Body of pancreas (tissue), 4 donors: Measurements from ENCODE around the gene SMURF2.

Source experiments
- POLR2A ChIP-seq, 3 donors: fragments of 450-650 bp; IDR thresholded peaks; one replicate each; pipeline ENCODE4 v1.6.1; 2016; ENCODE audit warnings: antibody characterized with exemption in 3 of 3, mild to moderate bottlenecking in 2 of 3
- TF ChIP-seq, protein P1 (sequence below), 7 experiments: fragments of 450-650 bp in 4 of 7; fragments of 200-600 bp in 3 of 7; sonication (generic) in 3 of 7; IDR thresholded peaks; one replicate each; pipeline ENCODE4 v1.5.1; 2016 to 2019; ENCODE audit warnings: antibody characterized with exemption in 7 of 7

DNA sequence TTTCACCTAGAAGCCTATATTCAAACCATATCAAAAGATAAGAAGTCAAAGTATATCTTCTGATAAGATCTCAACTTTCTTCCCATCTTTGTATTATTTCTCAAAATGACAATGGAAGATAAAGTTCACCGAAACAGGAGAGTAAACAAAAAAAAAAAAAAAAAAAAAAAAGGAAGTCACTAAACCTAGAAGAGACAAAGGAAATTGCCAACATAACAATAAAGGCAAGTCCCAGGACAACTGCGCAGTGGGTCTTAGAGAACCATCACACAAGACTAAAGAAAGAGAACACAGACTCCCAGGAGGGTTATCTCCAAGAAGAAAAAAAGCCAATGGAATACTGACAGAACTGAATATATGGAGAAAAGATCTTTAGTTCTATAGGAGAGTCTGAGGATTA lies 65.7 kb downstream of the SMURF2 start:
- no peak for TF ChIP-seq POLR2A (IDR thresholded peaks at IDR 0.05)
- TF ChIP-seq, protein P1, sequence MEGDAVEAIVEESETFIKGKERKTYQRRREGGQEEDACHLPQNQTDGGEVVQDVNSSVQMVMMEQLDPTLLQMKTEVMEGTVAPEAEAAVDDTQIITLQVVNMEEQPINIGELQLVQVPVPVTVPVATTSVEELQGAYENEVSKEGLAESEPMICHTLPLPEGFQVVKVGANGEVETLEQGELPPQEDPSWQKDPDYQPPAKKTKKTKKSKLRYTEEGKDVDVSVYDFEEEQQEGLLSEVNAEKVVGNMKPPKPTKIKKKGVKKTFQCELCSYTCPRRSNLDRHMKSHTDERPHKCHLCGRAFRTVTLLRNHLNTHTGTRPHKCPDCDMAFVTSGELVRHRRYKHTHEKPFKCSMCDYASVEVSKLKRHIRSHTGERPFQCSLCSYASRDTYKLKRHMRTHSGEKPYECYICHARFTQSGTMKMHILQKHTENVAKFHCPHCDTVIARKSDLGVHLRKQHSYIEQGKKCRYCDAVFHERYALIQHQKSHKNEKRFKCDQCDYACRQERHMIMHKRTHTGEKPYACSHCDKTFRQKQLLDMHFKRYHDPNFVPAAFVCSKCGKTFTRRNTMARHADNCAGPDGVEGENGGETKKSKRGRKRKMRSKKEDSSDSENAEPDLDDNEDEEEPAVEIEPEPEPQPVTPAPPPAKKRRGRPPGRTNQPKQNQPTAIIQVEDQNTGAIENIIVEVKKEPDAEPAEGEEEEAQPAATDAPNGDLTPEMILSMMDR (IDR thresholded peaks at IDR 0.05): no peak
